GM18507 (cell line): ENCODE data around the gene SMYD3.

Experiments used
- DNase-seq: peaks from one replicate; pipeline ENCODE4 v3.0.0; 2011; ENCODE audit warnings: low read depth; ENCODE audit not compliant: insufficient read length; ENCODE audit errors: extremely low spot score
- FAIRE-seq: peaks from 2 replicates; lab custom pipeline; 2011; peaks lifted over from hg19 to GRCh38; lab: Jason Lieb, UNC

Gene SMYD3

DNA sequence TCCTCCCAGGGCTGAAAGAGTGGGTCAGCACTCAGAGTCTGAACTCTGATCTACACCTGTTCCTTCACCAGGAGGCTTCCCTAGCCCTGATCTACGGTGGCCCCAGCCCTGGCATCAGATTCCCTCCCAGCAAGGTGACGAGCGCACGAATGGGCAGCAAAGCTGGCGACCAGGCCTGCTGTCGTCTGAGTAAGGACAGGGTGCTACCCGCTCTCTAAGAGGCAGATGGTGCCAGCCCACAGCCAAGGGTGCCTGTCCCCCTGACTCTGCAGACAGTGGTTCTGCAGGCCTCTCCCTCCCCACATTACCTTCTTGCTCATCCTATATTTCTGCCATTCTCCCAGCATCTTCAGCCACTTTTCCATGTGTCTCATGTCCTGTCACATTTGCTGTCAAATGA, 10.3 kb upstream of the SMYD3 start:
- DNase-seq (no peak), FAIRE-seq (no peak)

DNA sequence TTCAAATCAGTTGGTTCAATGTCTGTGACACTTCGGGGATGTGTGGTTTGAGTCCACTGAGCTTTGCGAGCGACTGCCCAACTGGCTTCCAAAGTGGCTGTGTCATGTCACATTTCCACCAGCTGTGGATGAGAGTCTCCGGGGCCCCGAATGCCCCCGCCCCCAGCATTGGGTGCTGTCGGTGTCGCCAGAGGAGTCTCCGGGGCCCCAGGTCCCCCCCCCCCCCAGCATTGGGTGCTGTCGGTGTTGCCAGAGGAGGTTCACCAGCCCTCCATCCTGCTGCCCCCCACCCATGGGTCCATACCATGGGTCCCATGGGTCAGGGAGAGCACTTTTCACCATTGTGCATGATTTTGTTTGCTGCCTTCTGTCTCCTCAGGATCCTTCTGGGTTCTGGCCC, 9.0 kb upstream of the SMYD3 start:
- DNase-seq (no peak), FAIRE-seq (no peak)

DNA sequence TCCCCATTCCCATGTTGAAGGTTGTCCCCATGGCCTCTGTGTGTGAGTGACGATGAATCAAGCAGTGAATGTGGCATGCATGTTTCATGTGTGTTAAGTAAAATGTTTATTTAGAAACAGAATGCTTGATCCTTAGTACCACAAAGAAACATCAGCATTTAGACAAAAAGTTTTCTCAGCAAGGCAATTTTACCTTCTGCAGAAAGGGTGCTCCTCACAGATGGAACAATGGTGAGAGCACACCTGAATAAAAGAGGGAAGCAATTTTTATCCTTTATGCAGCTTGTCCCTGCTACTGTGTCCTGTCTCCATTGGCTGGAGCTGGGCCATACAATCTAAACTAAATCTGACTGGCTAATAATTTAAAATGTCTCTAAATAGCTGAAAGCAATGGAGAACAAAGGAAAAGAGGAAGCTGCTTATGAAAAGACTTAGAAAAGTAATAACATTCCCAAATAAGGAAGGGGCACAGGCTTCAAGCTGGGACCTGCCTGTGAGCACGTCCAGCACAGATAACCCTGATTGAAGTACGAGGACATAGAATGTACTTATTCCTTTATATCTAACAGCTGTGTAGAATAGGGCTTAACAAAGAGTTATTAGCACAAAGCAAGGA, 8.4 kb upstream of the SMYD3 start:
- FAIRE-seq (no peak), DNase-seq (no peak)

GRCh38 chr1:246513619-246514343, 6.7 kb upstream of the SMYD3 start:
- DNase-seq: no peak
- FAIRE-seq: no peak

GRCh38 chr1:246513041-246513440, 6.0 kb upstream of the SMYD3 start:
- DNase-seq (no peak), FAIRE-seq (no peak)

GRCh38 chr1:246512635-246513034, 5.6 kb upstream of the SMYD3 start:
- FAIRE-seq (no peak), DNase-seq (no peak)

DNA sequence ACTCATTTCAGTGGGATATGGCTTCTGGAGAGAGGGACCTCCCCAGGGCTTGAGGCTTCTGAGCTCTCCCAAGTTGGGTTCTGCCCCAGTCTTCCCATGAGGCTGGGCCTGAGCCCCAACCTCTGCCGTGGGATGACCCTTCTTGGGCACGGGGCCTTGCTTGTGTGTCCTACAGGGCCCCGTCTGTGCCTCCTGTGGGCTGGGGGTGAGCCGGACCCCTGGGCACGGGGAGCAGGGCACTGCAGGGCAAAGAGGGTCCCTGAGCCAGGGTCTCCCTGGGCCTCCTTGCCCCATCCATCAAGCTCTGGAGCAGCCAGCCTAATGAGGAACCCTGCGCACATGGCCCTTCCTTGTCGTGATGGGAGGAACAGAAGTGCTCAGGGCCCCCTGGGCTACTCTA, 5.2 kb upstream of the SMYD3 start:
- FAIRE-seq (no peak), DNase-seq (no peak)

GRCh38 chr1:246511203-246511602, 4.1 kb upstream of the SMYD3 start:
- FAIRE-seq: no peak
- DNase-seq: no peak

GRCh38 chr1:246510147-246511030, 3.3 kb upstream of the SMYD3 start:
- FAIRE-seq (no peak), DNase-seq (no peak)

GRCh38 chr1:246508897-246509688, 2.0 kb upstream of the SMYD3 start:
- no peak for FAIRE-seq
- DNase-seq: no peak

DNA sequence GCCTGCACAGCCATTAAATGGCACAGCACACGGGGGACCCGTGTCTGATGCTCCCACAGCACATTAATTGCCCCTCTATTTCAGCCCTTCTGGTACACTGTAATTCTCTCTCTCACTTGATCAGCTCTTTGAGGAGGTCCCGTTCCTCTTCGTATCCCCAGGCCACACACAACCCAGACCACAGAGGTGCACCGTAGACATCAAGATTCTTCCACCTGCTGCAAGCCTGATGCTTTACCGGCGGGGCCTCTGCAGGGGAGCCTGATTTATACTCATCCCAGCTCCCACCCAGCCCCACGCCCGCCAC, 759 bp downstream of the SMYD3 start:
- DNase-seq: no peak
- no peak for FAIRE-seq

- FAIRE-seq (no peak), DNase-seq (no peak)
These were observed 3.7 kb downstream of the SMYD3 start for GRCh38 chr1:246503341-246503740.

- DNase-seq (no peak), FAIRE-seq (peak; percentile 75)
These were observed 9.7 kb downstream of the SMYD3 start for GRCh38 chr1:246497331-246497915.

GRCh38 chr1:246492611-246493245, 14.4 kb downstream of the SMYD3 start:
- FAIRE-seq (peak; percentile 64), DNase-seq (no peak)

DNA sequence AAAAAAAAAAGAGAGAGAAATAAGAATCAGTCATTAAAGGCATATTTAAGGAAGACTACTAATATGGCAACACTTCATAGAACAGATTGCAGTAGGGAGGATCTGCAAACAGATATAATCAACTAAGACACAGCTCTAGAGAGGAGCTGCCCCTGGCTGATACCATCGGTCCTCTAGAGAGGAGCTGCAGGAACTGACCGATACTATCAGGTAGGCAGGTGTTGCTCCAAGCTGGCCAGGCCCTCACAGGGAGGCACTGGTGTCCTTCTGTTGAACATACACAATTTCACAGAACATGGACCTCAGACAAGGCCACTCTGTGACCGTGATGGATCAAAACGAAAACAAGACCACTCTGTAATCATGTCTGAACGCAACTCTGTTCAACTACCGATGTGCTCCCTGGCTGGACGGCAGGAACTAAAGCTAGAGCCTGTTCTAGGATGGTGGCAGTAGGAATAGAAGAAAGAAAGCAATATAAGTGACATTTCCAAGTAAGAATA, 15.5 kb downstream of the SMYD3 start:
- DNase-seq: no peak
- FAIRE-seq: no peak

DNA sequence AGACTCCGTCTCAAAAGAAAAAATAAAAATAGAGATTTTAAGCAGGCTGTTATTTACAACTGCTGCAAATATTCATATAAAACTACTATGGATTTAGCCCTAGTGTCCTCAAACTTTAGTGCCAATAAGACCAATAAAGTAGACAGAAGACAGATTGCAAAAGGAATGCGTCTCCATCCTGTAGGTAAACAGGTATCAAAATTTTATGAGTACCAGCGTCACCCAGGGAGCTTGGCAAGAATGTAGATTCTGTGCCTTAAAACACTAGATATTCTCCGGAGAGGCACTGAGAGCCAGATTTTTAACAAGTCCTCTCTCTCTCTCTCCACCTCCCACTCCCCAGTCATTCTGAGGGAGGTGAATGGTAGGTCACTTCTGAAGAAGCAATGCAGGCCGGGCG, 18.4 kb downstream of the SMYD3 start:
- no peak for FAIRE-seq

DNA sequence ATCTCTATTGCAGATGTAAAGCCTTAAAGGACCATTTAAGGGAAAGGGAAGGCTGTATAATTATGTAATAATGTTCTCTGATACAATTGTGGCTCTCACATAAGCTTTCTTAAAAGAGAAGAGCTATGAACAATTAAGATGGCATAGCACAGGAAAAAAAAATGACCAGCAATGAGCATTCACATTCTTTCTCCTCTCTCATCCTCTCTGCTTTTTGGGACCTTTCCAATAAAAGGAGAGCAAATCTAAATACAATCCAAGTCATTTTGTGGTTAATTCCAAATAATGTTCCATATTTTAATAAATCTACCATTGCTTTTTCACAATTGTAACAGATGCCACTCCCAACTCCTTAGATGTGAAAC, 23.5 kb downstream of the SMYD3 start:
- FAIRE-seq (no peak), DNase-seq (no peak)

More for the DNA sequence above, 18.4 kb downstream of the SMYD3 start:
- no peak for DNase-seq

DNA sequence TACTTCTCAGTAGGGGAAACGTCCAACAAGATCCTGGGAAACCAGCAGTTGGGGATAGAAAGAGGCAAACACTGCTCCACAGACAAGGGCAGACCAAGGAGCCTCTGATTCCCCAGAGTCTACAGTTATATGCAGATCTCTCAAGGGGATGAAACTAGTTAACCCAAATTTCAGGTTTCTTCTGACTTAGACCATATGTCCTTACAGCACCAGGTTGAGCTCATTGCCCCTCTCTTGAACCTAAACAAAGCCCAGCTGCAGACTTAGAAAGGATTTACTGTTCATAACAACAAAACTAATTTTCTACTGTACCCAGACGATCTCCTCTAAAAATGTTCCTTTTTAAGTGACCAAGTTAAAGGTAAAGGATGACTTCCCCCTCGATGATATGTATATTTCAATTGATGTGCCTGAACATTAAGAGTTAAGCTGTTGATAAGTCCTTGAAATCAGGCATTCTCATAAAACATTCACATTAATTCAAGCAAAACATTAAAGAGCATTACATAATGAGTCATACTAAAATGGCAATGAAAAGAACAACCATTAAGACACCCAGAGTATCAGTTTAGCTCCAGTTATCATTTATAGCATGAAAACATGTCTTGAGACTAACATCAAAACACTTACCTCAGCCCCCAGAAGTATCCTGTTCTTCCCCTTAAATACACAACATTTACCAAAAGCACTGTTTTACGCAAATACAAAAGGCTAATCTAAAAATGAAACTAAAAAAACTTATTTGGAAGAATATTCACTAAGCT, 24.1 kb downstream of the SMYD3 start:
- FAIRE-seq (no peak), DNase-seq (no peak)
